Muscle layer of duodenum (tissue), 2 donors: Measurements from ENCODE around the gene NRF1.

ENCODE experiments used
- H3K27ac ChIP-seq: one replicate; pipeline ENCODE4 v1.7.0; 2013; ENCODE audit warnings: mild to moderate bottlenecking, low read length
- H3K27me3 ChIP-seq: one replicate; pipeline ENCODE4 v1.7.0; 2013; ENCODE audit warnings: low read depth, mild to moderate bottlenecking, control low read depth, low read length
- H3K36me3 ChIP-seq, 2 donors: one replicate each; pipeline ENCODE4 v1.7.0; 2013; ENCODE audit warnings: low read length in 2 of 2, control low read depth in 1 of 2, mild to moderate bottlenecking in 1 of 2; ENCODE audit not compliant: insufficient read depth in 2 of 2, control insufficient read depth in 1 of 2
- H3K4me1 ChIP-seq, 2 donors: one replicate each; pipeline ENCODE4 v1.7.0; 2013; ENCODE audit warnings: low read length in 2 of 2, mild to moderate bottlenecking in 2 of 2, control low read depth in 1 of 2, moderate library complexity in 1 of 2; ENCODE audit not compliant: insufficient read depth in 2 of 2, control insufficient read depth in 1 of 2
- H3K4me3 ChIP-seq, 2 donors: one replicate each; pipeline ENCODE4 v1.7.0; 2013; ENCODE audit warnings: low read length in 2 of 2, low read depth in 1 of 2, mild to moderate bottlenecking in 1 of 2
- H3K9me3 ChIP-seq, 2 donors: one replicate each; pipeline ENCODE4 v1.7.0; 2013; ENCODE audit warnings: low read length in 2 of 2, control low read depth in 1 of 2, mild to moderate bottlenecking in 1 of 2; ENCODE audit not compliant: control insufficient read depth in 1 of 2
- donor health status: healthy.

Gene NRF1

DNA sequence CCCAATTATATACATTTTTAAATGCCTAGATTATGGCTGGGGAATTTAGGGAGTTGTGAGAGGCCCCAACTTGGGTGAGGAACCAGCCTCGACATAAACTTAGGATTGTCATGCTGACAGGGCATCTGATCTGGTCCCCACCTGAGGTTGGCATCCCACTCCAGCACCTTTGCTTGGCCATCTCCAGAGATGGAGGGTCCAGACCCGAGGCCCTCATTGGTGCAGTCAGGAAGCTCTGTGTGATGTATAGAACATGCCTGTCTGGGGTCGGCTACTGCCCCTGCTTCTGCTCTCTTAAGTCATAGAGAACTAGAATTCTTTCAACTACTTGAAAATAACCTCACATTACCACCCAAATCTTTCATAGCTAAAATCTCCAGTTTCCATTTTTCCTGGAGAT is 153.8 kb downstream of the NRF1 start:
- no peaks in the 10 kb centered on the region for H3K36me3 ChIP-seq
- H3K27ac ChIP-seq = no peak overlapping the region
- H3K4me3 ChIP-seq = no peak overlapping the region
- no peaks in the 10 kb centered on the region for H3K27me3 ChIP-seq
- no peaks in the 10 kb centered on the region for H3K9me3 ChIP-seq
- H3K4me1 ChIP-seq = no peaks in the 10 kb centered on the region

DNA sequence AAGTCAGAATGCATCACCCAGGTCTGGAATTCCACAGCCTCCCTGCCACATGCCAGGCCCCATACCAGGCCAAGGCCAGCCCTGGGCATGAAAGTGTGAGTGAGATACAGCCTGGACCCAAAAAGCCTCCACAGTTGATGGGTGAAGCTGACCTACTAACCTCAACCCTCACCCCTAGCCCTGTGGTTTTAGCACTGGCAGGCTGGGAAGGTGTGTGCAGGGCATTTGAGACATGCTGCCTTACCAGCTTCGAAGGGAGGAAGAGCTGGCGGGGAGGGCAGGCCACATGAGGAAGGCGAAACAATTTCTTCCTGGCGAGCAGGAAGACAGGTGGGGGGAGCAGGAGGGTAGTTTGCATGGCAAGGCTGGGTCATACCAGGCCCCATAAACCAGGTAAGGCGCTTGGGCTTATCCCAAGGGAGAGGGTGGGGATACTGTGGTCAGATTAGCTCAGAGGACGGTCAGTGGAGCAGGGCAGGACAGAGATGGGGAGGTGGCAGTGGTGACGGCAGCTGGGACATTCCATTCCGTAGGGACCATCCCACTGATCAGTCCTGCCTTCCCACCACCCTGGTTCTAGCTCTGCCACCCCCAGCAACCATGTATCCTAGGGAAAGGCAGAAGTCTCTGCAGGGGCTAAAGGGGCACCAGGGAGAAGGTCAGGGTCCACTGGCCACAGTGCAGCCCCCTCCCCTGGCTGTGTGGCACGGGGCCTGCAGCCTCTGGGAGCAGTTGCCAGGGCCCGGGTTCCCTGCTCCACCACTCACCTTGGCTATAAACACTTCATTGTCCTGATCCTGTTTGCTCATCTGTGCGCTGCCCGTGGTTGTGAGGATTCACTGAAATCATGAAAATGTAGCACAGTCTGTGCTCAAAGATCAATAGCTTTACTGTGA is 155.8 kb downstream of the NRF1 start:
- Histone ChIP-seq H3K9me3 (no peaks in the 10 kb centered on the region), H3K36me3 (no peaks in the 10 kb centered on the region), H3K4me3 (no peak overlapping the region), H3K27me3 (no peaks in the 10 kb centered on the region), H3K4me1 (no peaks in the 10 kb centered on the region), H3K27ac (no peak overlapping the region)

DNA sequence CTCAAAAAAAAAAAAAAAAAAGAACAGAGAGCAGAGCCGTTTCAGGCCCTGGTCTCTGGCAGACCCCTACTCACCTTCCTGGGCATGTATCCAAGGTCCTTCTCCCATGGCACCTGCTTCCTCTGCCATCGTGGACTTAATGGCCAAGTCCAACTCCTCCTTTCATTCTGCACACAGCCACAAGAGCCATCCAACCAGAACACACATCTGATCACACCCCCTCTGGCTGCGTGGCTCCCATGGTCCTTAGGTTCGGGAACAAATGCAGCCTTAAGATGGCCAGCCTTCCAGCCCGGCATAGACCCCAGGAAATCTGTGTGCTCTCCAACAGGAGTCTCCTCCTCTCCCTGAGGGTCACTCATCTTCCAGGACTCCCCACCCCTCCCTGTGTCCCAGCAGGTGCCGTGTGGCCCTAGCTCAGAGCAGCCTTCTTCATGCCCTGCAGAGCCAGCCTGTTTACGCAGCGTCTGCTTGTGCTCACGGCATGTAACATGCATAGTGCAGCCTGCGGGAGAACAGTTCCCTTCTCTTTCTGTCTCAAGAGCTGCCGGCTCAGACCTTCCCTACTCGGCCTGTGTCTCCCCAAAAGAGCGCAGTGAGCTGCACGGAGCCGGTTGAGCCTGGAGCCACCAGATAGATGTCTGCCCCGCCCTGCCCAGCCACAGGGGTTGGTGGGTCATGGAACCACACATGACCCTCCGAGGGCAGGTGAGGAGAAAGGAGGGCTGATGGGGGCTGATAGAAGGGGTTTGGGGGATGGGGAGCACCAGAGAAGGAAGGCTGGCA is 157.3 kb downstream of the NRF1 start:
- H3K27ac ChIP-seq = no peak overlapping the region
- H3K27me3 ChIP-seq = no peaks in the 10 kb centered on the region
- H3K4me1 ChIP-seq = no peaks in the 10 kb centered on the region
- no peaks in the 10 kb centered on the region for H3K9me3 ChIP-seq
- H3K4me3 ChIP-seq = no peak overlapping the region
- no peaks in the 10 kb centered on the region for H3K36me3 ChIP-seq

DNA sequence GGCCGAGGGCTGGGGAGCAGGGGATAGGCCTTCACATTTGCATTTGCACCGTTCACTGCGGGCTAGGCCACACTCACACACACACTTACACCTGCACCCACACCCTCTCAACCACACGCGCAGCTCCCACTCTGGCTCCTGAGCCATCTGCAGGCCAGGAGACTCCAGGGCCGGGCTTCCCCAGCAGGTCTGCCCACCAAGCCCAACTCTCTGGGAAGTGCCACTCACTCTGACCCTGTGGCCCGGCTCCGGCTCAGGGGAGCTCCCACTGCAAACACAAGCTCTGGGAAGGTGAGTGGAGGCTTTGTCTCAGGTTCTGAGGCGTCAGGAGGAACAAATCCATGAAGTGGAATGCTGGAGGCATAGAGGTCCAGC is 157.9 kb downstream of the NRF1 start:
- H3K4me3 ChIP-seq = no peak overlapping the region

DNA sequence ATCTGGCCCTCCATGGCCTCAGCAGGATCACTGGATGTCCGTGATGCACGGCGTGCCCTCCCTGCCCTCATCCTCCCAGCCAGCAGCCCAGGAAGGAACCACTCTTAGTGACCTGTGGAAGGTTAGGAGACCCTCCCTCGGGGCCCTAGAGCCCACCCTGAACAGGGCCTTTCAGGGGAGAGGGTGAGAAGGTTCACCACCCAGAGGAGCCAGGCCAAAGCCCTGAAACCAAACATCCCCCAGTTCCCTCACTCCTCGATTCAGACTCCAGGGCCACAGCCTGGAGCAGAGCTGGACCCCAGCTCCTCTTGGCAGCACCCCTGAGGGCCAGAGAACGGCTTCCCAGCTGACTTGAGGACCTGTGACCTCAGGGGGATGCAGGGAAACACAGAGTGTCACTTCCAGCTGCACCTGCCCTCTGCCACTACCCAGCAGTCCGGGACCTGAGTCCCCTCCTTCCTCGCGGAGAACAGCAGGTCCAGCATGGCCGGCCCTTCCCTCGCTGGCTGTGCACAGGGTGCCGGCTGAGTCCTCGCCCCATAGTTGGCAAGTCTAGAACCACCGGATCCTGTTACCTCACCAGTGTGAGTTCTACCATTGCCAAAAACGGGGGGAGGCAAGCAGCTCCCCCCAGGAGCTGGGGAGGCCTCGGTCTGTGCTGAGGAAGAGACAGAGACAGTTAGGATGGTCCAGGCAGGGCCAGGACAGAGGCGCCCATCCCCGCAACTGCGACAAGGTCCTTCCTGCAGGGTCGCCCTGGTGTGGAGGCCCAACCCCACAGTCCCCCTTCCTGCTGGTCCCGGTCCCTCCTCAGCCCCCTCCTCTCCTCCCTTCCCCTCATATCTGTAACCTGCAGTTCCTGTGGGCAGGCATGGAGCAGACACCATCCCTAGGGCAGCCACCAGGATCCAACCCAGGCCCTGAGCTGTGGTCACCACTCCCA is 158.6 kb downstream of the NRF1 start:
- H3K36me3 ChIP-seq = no peaks in the 10 kb centered on the region
- H3K9me3 ChIP-seq = no peaks in the 10 kb centered on the region
- no peaks in the 10 kb centered on the region for H3K4me1 ChIP-seq
- no peak overlapping the region for H3K4me3 ChIP-seq
- no peaks in the 10 kb centered on the region for H3K27me3 ChIP-seq
- H3K27ac ChIP-seq = no peak overlapping the region

More for the DNA sequence above, 157.9 kb downstream of the NRF1 start:
- no peaks in the 10 kb centered on the region for H3K9me3 ChIP-seq
- H3K36me3 ChIP-seq = no peaks in the 10 kb centered on the region
- H3K27ac ChIP-seq = no peak overlapping the region
- no peaks in the 10 kb centered on the region for H3K27me3 ChIP-seq
- no peaks in the 10 kb centered on the region for H3K4me1 ChIP-seq

DNA sequence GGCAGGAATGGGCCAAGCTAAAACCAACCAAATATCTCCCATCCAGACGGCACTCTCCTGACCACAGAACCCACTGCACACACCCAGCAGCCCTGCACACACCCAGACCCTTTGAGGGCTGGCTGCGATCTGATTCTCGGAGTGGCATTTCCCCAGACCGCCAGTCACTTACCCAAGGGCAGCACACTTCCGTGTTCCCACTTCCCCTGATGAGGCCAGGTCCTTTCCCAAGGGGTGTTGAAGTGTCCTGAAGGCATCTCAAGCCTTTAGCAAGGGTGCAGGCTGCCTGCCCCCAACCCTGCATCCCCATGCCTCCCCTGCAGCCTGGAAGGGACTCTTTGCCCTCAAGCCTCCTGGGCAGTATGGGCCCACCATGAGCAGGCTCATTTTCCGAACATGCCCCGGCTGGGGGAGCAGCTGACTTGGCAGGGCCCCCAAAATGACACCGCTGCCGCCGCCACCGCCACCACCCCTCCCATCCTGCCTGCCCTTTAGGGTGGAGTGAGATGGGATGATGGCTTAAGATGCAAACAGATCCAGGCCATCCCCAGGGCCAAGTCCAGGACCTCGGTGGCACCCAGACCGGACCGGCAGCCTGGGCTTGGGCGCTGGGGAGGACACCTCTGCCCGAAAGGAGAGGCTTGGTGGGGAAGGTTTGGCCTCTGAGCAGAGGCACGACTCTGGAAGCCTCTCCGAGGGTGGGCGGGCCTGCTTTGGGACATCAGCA is 159.8 kb downstream of the NRF1 start:
- Histone ChIP-seq H3K4me3 (no peak overlapping the region), H3K36me3 (no peaks in the 10 kb centered on the region), H3K9me3 (no peaks in the 10 kb centered on the region), H3K27me3 (no peaks in the 10 kb centered on the region), H3K27ac (no peak overlapping the region), H3K4me1 (no peaks in the 10 kb centered on the region)

DNA sequence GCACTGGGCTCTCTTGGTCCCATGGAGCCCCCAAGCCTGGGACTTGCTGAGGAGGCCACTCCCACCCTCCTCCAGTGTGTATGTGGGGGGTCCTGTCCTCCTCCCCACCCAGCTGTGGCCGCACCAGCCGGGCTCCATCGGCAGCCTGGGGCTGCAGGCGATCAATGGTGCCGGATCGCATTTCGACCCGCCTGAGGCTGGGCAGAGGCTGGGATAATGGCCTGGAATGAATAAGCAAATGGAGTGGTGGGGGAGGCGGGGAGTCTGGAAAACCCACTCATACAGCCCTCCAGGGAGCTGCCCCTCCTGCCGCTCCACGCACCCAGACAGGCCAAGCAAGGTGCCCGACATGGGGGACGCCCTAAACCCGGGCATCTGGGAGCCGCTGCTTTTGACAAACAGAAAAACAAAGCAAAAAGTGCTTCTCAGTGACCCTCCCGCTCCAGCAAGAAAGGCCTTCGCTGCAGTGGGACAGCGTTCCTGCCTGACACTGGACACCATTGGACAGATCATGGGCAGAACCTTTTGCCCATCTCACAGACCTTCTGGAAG is 160.5 kb downstream of the NRF1 start:
- Histone ChIP-seq H3K4me1 (no peaks in the 10 kb centered on the region), H3K27me3 (no peaks in the 10 kb centered on the region), H3K9me3 (no peaks in the 10 kb centered on the region)

DNA sequence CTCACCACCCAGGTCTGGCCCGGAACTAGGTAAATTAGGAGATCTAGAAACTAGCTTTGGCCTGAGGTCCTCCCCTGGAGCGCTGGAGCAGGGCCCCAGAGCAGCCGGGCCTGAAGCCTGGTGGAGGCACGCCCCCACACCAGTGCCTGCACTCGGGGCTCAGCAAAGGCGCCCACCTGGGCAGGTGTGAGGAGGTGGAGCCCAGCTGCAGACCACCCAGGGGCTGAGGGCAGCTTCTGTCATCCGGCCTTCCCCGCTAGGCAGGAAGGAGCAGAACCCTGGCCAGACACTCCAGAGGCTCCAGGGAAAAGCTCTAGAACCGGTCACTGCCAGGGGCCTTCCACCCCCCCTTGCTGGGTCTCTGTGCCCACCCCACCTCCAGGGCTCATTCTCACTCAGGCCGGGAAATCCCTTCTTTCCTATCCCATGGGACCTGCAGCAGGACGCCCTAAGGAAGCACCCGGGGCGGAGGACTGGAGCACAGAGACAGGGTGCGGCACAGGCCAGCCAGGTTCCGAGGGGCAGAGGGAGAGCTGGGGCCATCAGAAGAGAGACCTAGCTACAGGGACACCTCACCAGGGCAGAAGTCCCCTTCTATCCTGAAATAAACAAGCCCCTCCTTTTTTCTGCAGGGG is 161.2 kb downstream of the NRF1 start:
- no peak overlapping the region for H3K4me3 ChIP-seq
- H3K9me3 ChIP-seq = no peaks in the 10 kb centered on the region
- H3K4me1 ChIP-seq = no peaks in the 10 kb centered on the region
- H3K36me3 ChIP-seq = no peaks in the 10 kb centered on the region
- peaks cover 8% of the 10 kb centered on the region for H3K27me3 ChIP-seq
- H3K27ac ChIP-seq = no peak overlapping the region

More for the DNA sequence above, 160.5 kb downstream of the NRF1 start:
- Histone ChIP-seq H3K27ac (no peak overlapping the region), H3K36me3 (no peaks in the 10 kb centered on the region), H3K4me3 (no peak overlapping the region)

DNA sequence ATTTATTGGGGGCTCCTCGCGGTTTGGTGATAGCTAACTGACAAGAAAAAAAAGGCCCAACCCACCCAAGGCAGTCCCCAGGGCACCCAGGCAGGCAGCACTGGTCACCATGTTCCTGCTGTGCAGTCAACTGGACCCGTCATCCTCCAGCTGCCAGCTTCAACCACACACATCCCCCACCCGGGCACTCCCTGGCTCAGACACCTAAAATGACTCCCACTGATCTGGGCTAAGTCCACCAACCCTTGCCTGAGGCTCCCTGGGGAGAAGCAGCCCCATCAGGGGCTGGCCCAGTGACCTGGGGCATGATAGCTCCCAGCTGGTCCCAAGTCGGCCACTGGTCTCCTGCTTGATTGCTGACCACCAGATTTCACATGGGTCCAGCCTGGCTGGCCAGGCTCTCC is 161.8 kb downstream of the NRF1 start:
- no peak overlapping the region for H3K4me3 ChIP-seq
- no peak overlapping the region for H3K27ac ChIP-seq
- H3K4me1 ChIP-seq = peaks cover 0 to 4% of the 10 kb centered on the region in 2 donors
- no peaks in the 10 kb centered on the region for H3K9me3 ChIP-seq
- no peaks in the 10 kb centered on the region for H3K36me3 ChIP-seq
- peaks cover 13% of the 10 kb centered on the region for H3K27me3 ChIP-seq

DNA sequence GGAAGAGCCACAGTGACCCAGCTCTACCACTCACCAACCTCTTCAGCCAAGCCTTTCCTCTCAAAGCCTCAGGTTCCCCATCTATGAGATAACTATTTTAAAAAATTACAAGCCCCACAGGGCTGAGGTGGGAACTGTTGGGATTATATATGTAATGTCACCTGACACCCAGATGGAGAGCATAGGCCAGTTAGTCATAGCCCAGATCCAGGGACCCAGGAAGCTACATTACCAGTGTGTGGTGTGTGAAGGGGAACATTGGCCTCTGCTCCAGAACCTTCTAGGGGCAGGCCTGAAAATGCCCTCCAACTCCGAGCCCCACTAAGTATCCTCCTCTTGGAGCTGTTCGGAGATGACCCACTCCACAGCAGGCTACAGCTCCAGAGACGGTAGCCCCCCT is 162.4 kb downstream of the NRF1 start:
- Histone ChIP-seq H3K4me3 (no peak overlapping the region), H3K36me3 (no peaks in the 10 kb centered on the region), H3K27ac (no peak overlapping the region), H3K9me3 (no peaks in the 10 kb centered on the region), H3K27me3 (peaks cover 19% of the 10 kb centered on the region), H3K4me1 (peaks cover 0 to 10% of the 10 kb centered on the region in 2 donors)
